H1 (cell line): ENCODE results near the gene RAVER2. TPM values are rescaled to one million over a fixed set of nuclear protein-coding genes. Genes with fewer than 3 reads are reported as not detected.

ENCODE experiments used
- CTCF ChIA-PET: fragments of 300-600 bp; sonication (Branson Sonifier 250); formaldehyde crosslinking; loops from one replicate; lab custom pipeline; 2021; ENCODE audit not compliant: partially characterized antibody; lab: Charles Lee
- POLR2A ChIA-PET: fragments of 300-600 bp; sonication (Branson Sonifier 250); formaldehyde crosslinking; loops from one replicate; lab custom pipeline; 2021; ENCODE audit warnings: inconsistent platforms; ENCODE audit not compliant: partially characterized antibody; lab: Charles Lee
- DNase-seq, 2 experiments: peaks; one replicate each; pipeline versions ENCODE4 v3.0.0 to v3.0.0-alpha.2; 2010 to 2022; ENCODE audit warnings: low spot score in 2 of 2, low read depth in 1 of 2, mixed read lengths in 1 of 2
- FAIRE-seq: peaks from 2 replicates; lab custom pipeline; 2011; peaks lifted over from hg19 to GRCh38; lab: Jason Lieb, UNC
- H2AFZ ChIP-seq: 2 replicates; pipeline ENCODE4 v1.8.1; 2012; ENCODE audit warnings: low read length, inconsistent platforms
- H2AK5ac ChIP-seq: 2 replicates; pipeline ENCODE4 v1.6.1; 2013; ENCODE audit warnings: low read depth, low read length
- H2BK120ac ChIP-seq: replicated peaks from 2 replicates; pipeline ENCODE3; 2013; ENCODE audit warnings: low read depth, low read length, inconsistent platforms
- H2BK12ac ChIP-seq: 2 replicates; pipeline ENCODE4 v1.6.1; 2013; ENCODE audit warnings: low read depth, low read length
- H2BK15ac ChIP-seq: 2 replicates; pipeline ENCODE4 v1.6.1; 2013; ENCODE audit warnings: low read length
- H2BK20ac ChIP-seq: 2 replicates; pipeline ENCODE4 v1.6.1; 2013; ENCODE audit warnings: low read length
- H2BK5ac ChIP-seq: 2 replicates; pipeline ENCODE4 v1.6.1; 2013; ENCODE audit warnings: low read depth, low read length
- H3K14ac ChIP-seq: 2 replicates; pipeline ENCODE4 v1.6.1; 2013; ENCODE audit warnings: inconsistent platforms; ENCODE audit not compliant: insufficient read length
- H3K18ac ChIP-seq: 2 replicates; pipeline ENCODE4 v1.6.1; 2013; ENCODE audit warnings: low read length; ENCODE audit errors: extremely low read depth
- H3K23ac ChIP-seq: 2 replicates; pipeline ENCODE4 v1.6.1; 2013; ENCODE audit warnings: inconsistent platforms; ENCODE audit not compliant: insufficient read length
- H3K23me2 ChIP-seq: 2 replicates; pipeline ENCODE4 v1.6.1; 2013; ENCODE audit warnings: low read depth, low read length
- H3K27ac ChIP-seq: 2 replicates; pipeline ENCODE4 v1.6.1; 2011; ENCODE audit warnings: low read depth, low read length, inconsistent platforms
- H3K27me3 ChIP-seq, 4 experiments: replicated peaks in 1 of 4; 1 replicate in 1 of 4; 2 replicates in 3 of 4; pipeline versions ENCODE4 v1.6.1 to v1.8.1; 2011 to 2013; ENCODE audit warnings: low read length in 3 of 4, mild to moderate bottlenecking in 3 of 4, inconsistent platforms in 2 of 4, mixed read lengths in 2 of 4, moderate library complexity in 1 of 4; ENCODE audit not compliant: control insufficient read depth in 3 of 4, insufficient read depth in 3 of 4; ENCODE audit errors: extremely low read depth in 1 of 4
- H3K36me3 ChIP-seq, 4 experiments: 2 replicates each; pipeline versions ENCODE4 v1.6.1 to v1.8.1; 2011 to 2013; ENCODE audit warnings: mild to moderate bottlenecking in 4 of 4, low read length in 3 of 4, moderate library complexity in 2 of 4, control low read depth in 1 of 4, inconsistent platforms in 1 of 4; ENCODE audit not compliant: insufficient read depth in 4 of 4, control insufficient read depth in 2 of 4
- H3K4ac ChIP-seq: replicated peaks from 2 replicates; pipeline ENCODE3; 2013; ENCODE audit warnings: low read length, low read depth, mixed read lengths, inconsistent platforms; ENCODE audit not compliant: insufficient read length
- H3K4me1 ChIP-seq, 4 experiments: replicated peaks in 1 of 4; 1 replicate in 1 of 4; 2 replicates in 3 of 4; pipeline versions ENCODE4 v1.6.1 to v1.8.1; 2011 to 2013; ENCODE audit warnings: low read length in 3 of 4, inconsistent platforms in 2 of 4, mixed read lengths in 1 of 4; ENCODE audit not compliant: insufficient read depth in 4 of 4, control insufficient read depth in 3 of 4
- H3K4me2 ChIP-seq, 2 experiments: 2 replicates each; pipeline versions ENCODE4 v1.6.1 to v1.8.1; 2011 to 2013; ENCODE audit warnings: low read depth in 2 of 2, low read length in 2 of 2, control low read depth in 1 of 2, inconsistent platforms in 1 of 2, mild to moderate bottlenecking in 1 of 2; ENCODE audit not compliant: insufficient read depth in 1 of 2
- H3K4me3 ChIP-seq, 4 experiments: fragments of 200-600, 300-600 bp in 1 of 4; sonication (generic), shearing (Covaris generic), sonication (Bioruptor Twin) in 1 of 4; 2 replicates each; pipeline versions ENCODE4 v1.5.1 to v1.8.1; 2011 to 2016; ENCODE audit warnings: low read length in 4 of 4, low read depth in 3 of 4, control low read depth in 2 of 4, inconsistent platforms in 2 of 4, mild to moderate bottlenecking in 2 of 4, mixed read lengths in 1 of 4, moderate library complexity in 1 of 4; ENCODE audit not compliant: insufficient read depth in 2 of 4; ENCODE audit errors: extremely low read depth in 1 of 4
- H3K56ac ChIP-seq: replicated peaks from 2 replicates; pipeline ENCODE3; 2013; ENCODE audit warnings: low read depth, mild to moderate bottlenecking, mixed read lengths, low read length, inconsistent platforms; ENCODE audit not compliant: insufficient read length
- H3K79me1 ChIP-seq: 2 replicates; pipeline ENCODE4 v1.6.1; 2013; ENCODE audit warnings: low read depth, low read length, control low read depth
- H3K79me2 ChIP-seq, 2 experiments: 2 replicates each; pipeline versions ENCODE4 v1.6.1 to v1.8.1; 2012 to 2013; ENCODE audit warnings: low read length in 2 of 2, mild to moderate bottlenecking in 2 of 2, inconsistent platforms in 1 of 2; ENCODE audit not compliant: insufficient read depth in 2 of 2, control insufficient read depth in 1 of 2
- H3K9ac ChIP-seq, 4 experiments: replicated peaks in 1 of 4; 1 replicate in 1 of 4; 2 replicates in 3 of 4; pipeline versions ENCODE4 v1.6.1 to v1.8.1; 2011 to 2013; ENCODE audit warnings: low read depth in 3 of 4, low read length in 3 of 4, control low read depth in 2 of 4, mild to moderate bottlenecking in 2 of 4, moderate library complexity in 2 of 4, inconsistent platforms in 1 of 4; ENCODE audit errors: extremely low read depth in 1 of 4
- H3K9me3 ChIP-seq, 2 experiments: 2 replicates each; pipeline versions ENCODE4 v1.6.1 to v1.8.1; 2012 to 2013; ENCODE audit warnings: mild to moderate bottlenecking in 2 of 2, moderate library complexity in 2 of 2, control low read depth in 1 of 2, inconsistent platforms in 1 of 2, low read depth in 1 of 2, low read length in 1 of 2, mixed read lengths in 1 of 2; ENCODE audit not compliant: insufficient read depth in 2 of 2
- H4K20me1 ChIP-seq, 2 experiments: replicated peaks in 1 of 2; 2 replicates each; pipeline versions ENCODE3 to v1.8.1; 2011 to 2013; ENCODE audit warnings: inconsistent platforms in 2 of 2, low read length in 2 of 2, mild to moderate bottlenecking in 1 of 2; ENCODE audit not compliant: insufficient read depth in 2 of 2, control insufficient read depth in 1 of 2
- H4K5ac ChIP-seq: 2 replicates; pipeline ENCODE4 v1.6.1; 2013; ENCODE audit warnings: low read length, low read depth, mixed read lengths, inconsistent platforms; ENCODE audit not compliant: insufficient read length
- H4K8ac ChIP-seq: 2 replicates; pipeline ENCODE4 v1.8.0; 2013; ENCODE audit warnings: mild to moderate bottlenecking, moderate library complexity, low read length, inconsistent platforms; ENCODE audit not compliant: insufficient read depth; ENCODE audit errors: extremely low read depth
- H4K91ac ChIP-seq: replicated peaks from 2 replicates; pipeline ENCODE3; 2013; ENCODE audit warnings: low read length, mixed read lengths, inconsistent platforms; ENCODE audit not compliant: insufficient read length
- BRCA1 ChIP-seq: IDR thresholded peaks from 2 replicates; pipeline ENCODE4 v1.6.1; 2012; ENCODE audit warnings: low read depth, low read length, improper control_type of control experiment
- FOSL1 ChIP-seq: IDR thresholded peaks from 2 replicates; pipeline ENCODE4 v1.6.1; 2011; ENCODE audit warnings: mild to moderate bottlenecking, low read depth, low read length, moderate library complexity; ENCODE audit not compliant: insufficient read depth
- POU5F1 ChIP-seq: IDR thresholded peaks from 2 replicates; pipeline ENCODE4 v1.6.1; 2011; ENCODE audit warnings: low read depth, mild to moderate bottlenecking, low read length, moderate library complexity
- WGBS, 2 experiments: shearing (Covaris generic) in 1 of 2; methylation state at CpG; one replicate each; pipeline versions ENCODE4 v1.1.6 to v1.1.7; 2013 to 2015; ENCODE audit warnings: low lambda C conversion rate in 2 of 2, mixed read lengths in 2 of 2, inconsistent platforms in 1 of 2, low coverage in 1 of 2, missing lambda C conversion rate in 1 of 2; ENCODE audit not compliant: insufficient replicate concordance in 2 of 2, insufficient coverage in 1 of 2, insufficient read length in 1 of 2; ENCODE audit errors: extremely low coverage in 1 of 2, missing lambda C conversion rate in 1 of 2; 5-methylcytosine and 5-hydroxymethylcytosine counted together
- polyA plus RNA-seq, 7 experiments: library from polyadenylated mRNA; depleted of rRNA in 3 of 7; stranded (reverse) in 5 of 7; unstranded in 2 of 7; fragments of >200 nt in 5 of 7; fragments of 200-250 nt in 2 of 7; gene quantifications; 1 replicate in 5 of 7; 2 replicates in 1 of 7; 4 replicates in 1 of 7; pipeline versions ENCODE4 v1.2.1 to v1.2.3, GENCODE V29; 2011 to 2013; ENCODE audit warnings: missing spikeins in 2 of 7, mixed read lengths in 2 of 7
- total RNA-seq: library from RNA; stranded (reverse); fragmentation: NEBNext Ultra II Directional; extraction: Animal tissue kit (Norgen Biotek cat#: 25700); gene quantifications from 2 replicates; pipeline ENCODE4 v1.2.1, GENCODE V29; 2021

RAVER2 gene
- total and polyA plus RNA-seq, 2 of the 8 experiments (the other 6 are each of a cell fraction or from before 2014, with no cell fraction given), result 10.5 to 19.5 TPM

GRCh38 chr1:64849942-64850341, 105.1 kb downstream of the RAVER2 start:
- H2BK15ac ChIP-seq, result no peak overlapping the region
- H2BK20ac ChIP-seq, result no peak overlapping the region
- no peaks in the 10 kb centered on the region for H3K27me3 ChIP-seq
- H4K8ac ChIP-seq, result no peak overlapping the region
- no peak overlapping the region for H3K18ac ChIP-seq
- CTCF ChIA-PET, result interaction anchor here (0.5 to 2.6 kb wide), 8 partner anchors 8 to 415 kb away, joined by 3 to 10 read pairs (median 4); no protein-coding TSS in a partner anchor
- no peak overlapping the region for H3K56ac ChIP-seq
- no peak overlapping the region for H4K91ac ChIP-seq
- DNase-seq, result no peak
- H2BK120ac ChIP-seq, result no peak overlapping the region
- no peak overlapping the region for H2AK5ac ChIP-seq
- no peak overlapping the region for H3K9ac ChIP-seq
- H4K20me1 ChIP-seq, result peaks cover 0 to 1% of the 10 kb centered on the region in 2 experiments
- H3K23ac ChIP-seq, result no peak overlapping the region
- no peak overlapping the region for H3K27ac ChIP-seq
- no peak overlapping the region for H3K4me2 ChIP-seq
- WGBS, 2 experiments, result 90% methylated on average over 11 of the region's 11 CpGs; no CpG with 5 or more reads in 1 of the 2 experiments
- H3K4me3 ChIP-seq, result no peak overlapping the region
- no peak for TF ChIP-seq POU5F1
- TF ChIP-seq BRCA1, result no peak
- no peak for TF ChIP-seq FOSL1
- H2BK5ac ChIP-seq, result no peak overlapping the region
- POLR2A ChIA-PET, result no interaction called here
- no peak overlapping the region for H2BK12ac ChIP-seq
- FAIRE-seq, result no peak
- no peak overlapping the region for H3K4ac ChIP-seq
- H3K4me1 ChIP-seq, result no peaks in the 10 kb centered on the region
- H3K9me3 ChIP-seq, result no peaks in the 10 kb centered on the region
- no peak overlapping the region for H4K5ac ChIP-seq
- no peaks in the 10 kb centered on the region for H3K79me1 ChIP-seq
- no peaks in the 10 kb centered on the region for H3K23me2 ChIP-seq
- H3K14ac ChIP-seq, result no peak overlapping the region
- no peaks in the 10 kb centered on the region for H3K79me2 ChIP-seq
- H3K36me3 ChIP-seq, result no peaks in the 10 kb centered on the region
- no peak overlapping the region for H2AFZ ChIP-seq
